SH-SY5Y (cell line): ENCODE measurements around the gene PECR.
A peak's percentile ranks its signal among the peaks of the same experiment; 100 is the strongest.

Source experiments
- GATA2 ChIP-seq: IDR thresholded peaks from 2 replicates; pipeline ENCODE4 v1.6.1; 2011; ENCODE audit warnings: mild to moderate bottlenecking, low read depth, low read length
- GATA3 ChIP-seq: IDR thresholded peaks from 2 replicates; pipeline ENCODE4 v1.6.1; 2011; ENCODE audit warnings: low read depth, mild to moderate bottlenecking, low read length, moderate library complexity

The PECR gene

DNA sequence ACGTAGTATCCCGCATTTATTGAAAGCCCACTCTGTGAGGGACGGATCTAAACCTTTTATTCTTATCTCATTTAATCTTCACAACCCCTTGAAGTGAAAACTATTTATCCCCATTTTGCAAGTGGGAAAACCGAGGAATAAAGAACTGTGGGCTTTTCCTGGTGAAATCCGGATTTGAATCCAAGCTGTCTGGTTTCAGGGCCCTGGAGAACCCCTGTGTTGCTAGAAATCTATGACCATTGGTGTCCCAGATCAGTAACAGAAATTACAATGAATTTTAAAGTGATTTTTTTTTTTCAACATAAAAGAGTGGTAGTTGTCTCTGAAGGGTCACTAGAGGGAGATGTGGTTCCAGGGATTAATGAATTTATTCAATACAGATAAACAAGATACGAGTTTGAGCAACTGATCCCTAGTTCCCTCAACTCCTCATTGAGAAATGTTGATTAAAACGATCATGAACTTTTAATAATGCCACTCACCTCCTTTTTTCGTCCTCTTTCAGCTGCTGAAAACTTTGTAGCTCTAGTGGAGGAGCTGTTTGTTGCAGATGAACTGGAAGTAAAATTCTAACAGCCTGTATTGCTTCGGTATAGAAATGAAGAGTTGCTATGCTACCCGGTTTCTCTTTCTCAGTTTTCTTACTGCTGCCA, 28.5 kb upstream of the PECR start:
- no peak; the same call in 1 of the 2 replicates for TF ChIP-seq GATA2
- TF ChIP-seq GATA3, result 0 out of 2 replicates have a peak, but pooled peaks have one; percentile 32

GRCh38 chr2:216108967-216109921, 27.6 kb upstream of the PECR start, which contains the start of gene XRCC5:
Gene XRCC5 (plus strand): TSS chr2:216109348. CDS start chr2:216109437, 89 bp downstream.
- no peak for TF ChIP-seq GATA3
- TF ChIP-seq GATA2, result peak; percentile 62; the same call in 1 of the 2 replicates

DNA sequence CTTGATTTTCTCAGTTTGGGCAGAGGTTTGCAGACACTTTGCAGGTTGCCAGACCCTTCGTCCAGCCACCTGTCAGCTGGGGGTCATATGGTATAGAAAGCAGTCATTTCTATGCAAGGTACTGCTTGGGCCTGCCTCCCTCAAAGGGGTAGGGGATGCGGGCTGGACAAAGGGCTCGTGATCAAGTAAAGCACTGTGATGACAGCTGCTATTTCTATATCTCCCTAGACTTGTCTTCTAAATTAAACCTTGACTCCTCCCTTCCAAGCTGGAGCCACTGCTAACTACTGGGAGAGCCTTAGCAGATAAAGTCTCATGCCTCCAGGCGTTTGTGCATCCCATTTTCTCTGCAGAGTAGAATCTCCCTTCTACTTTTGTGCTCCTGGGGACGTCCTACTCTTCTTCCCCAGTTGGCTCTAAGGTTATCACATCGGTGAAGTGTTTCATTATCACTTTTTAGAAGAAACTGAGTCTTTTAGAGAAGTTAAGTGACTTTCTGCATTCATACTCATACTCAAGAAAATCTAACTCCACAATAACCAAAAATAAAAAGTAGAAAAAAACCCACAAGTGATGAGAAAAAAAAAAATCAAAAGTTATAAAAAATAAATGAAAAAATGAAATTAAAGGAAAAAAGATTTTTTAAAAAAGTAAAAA, 26.8 kb upstream of the PECR start:
- TF ChIP-seq GATA2 (no peak; the same call in 1 of the 2 replicates), GATA3 (no peak)

DNA sequence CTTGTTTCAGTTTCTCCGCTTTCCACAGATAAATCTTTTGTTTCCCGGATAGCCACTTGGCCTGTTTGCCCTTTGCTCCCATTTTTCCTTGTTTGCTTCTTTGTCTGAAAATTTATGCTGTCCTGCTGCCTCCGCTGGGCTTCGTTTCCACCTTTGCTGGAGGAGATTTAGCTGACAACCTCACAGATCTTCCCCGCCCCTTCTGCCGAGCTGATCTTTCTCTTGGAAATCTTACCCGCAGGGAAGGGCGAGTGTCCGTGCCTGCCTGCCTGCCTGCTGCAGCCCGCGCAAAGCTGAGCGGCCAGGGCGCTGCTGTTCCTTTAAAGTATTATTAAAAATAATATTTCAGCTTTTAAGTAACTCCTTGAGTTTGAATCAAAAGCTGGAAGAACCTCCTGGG, 26.2 kb upstream of the PECR start:
- TF ChIP-seq GATA2 (no peak), GATA3 (no peak)

DNA sequence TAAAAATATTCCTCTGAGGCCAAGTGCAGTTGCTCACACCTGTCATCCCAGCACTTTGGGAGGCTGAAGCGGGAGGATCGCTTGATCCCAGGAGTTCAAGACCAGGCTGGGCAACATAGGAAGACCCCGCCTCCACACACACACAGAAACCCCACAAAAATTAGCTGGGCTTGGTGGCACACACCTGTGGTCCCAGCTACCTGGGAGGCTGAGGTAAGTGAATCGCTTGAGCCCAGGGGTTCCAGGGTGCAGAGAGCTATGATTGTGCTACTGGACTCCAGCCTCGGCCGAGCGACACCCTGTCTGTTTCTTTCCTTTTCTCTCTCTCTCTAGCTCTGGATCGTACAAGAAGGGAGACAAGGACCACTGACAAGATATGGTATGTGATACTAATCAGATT, 25.7 kb upstream of the PECR start:
- TF ChIP-seq GATA3 (no peak), GATA2 (no peak)

DNA sequence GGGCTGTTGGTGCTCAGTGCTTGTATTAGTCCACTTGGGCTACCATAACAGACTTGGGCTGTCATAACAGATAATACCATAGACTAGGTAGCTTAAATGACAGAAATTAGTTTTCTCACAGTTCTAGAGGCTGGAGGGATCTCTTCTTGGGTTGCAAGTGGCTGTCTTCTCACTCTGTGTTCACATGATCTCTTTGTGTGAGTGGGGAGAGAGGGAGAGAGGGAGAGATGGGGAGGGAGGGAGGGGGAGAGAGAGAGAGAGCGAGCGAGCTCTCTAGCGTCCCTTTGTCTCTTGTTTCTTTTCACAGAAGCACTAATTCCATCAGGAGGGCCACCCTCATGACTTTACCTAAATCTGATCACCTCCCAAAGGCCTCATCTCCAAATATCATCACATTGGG, 23.1 kb upstream of the PECR start:
- TF ChIP-seq GATA3 (no peak), GATA2 (no peak)

DNA sequence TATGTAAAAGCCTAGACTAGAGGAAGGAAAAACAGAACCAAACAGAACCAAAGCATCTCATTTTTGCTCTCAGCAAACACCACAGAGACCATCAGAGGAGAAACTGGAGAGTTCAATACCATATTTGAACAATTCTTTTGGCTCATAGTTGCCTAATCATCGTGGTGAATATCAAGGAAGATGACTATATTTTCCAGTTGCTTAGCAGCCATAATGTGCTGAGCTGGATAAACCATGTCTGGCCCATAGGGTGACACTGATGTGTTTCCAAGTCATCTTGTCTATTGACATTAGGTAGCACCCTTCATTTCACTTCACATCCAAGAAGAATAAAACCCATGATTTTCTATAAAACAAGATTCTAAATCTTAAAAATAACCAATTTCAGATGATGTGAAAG, 21.6 kb upstream of the PECR start:
- no peak for TF ChIP-seq GATA3
- TF ChIP-seq GATA2, result no peak

- TF ChIP-seq GATA3, result no peak
- no peak for TF ChIP-seq GATA2
These were observed 19.5 kb upstream of the PECR start for GRCh38 chr2:216101109-216101508.

DNA sequence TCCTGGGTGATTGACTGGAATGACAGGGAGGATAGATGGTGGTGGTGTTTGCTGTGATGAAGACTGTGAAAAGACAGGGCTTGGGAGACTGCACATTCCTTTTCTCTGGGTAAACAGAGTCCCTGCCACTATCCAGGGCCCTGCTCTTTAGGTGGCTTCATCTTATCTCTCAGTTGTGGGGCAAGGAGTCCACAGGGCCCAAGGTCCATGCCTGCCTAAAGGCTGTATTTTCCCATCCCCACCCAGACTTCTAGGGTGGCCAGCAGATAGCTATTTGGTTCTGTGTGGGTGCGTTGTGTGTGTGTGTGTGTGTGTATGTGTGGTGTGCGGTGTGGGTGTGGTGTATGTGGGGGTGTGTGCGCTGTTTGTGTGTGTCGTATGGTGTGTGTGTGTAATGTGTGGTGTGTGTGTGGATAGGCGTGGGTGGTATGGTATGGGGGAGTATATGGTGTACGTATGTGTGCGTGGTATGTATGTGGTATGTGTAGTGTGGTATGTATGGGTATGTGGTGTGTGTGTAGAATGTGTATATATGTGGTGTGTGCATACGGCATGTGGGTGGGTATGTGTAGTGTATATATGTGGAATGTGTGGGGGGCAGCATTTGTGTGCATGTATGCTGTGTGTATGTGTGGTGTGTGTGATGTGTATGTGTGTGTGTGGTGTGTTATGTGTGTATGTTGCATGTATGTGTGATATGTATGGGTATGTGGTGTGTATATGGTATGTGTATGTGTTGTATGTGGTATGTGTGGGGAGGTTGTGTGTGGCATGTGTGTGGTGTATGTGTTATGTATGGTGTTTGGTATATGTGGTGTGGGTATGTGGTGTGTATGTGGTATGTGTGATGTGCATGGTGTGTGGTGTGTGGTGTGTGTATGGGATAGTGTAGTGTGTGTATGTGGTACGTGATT, 17.1 kb upstream of the PECR start:
- TF ChIP-seq GATA3 (no peak), GATA2 (no peak)

DNA sequence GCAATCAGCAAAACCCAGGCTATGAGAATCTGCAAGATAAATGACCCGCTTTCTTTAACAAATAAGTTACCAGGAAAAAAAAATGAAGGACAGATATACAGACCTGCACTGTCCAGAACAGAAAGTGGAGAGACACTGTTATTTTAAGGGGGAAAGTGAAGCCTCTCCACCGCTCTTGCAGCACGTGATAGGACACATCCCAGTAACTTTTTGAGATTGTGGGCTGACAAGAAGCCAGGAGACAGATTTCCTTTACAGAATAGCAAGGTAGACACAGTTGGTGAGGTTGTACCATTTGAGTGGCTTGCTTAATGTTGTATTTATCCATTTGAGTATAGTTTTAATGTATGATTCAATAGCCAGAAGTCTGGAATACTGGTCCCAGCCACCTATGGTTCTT, 13.1 kb upstream of the PECR start:
- no peak for TF ChIP-seq GATA2
- TF ChIP-seq GATA3, result no peak

DNA sequence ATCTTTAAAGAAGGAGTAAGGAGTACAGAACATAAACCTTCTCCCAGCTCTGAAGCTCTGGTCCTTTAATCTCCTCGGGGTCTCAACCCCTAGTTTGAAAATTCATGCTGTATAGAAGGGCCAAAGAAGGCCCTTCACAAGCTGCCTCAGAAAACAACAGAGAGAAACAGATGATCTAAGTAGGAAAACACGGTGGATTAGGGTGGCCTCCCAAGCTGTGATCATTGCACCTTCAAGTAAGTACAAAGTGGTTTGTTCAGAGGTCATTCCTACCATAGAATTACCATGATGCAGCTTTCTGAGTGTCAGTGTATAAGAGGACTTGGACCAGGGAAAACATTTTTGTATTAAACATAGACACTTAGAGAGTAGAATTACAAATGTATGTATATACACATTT, 11.0 kb upstream of the PECR start:
- TF ChIP-seq GATA2, result no peak
- TF ChIP-seq GATA3, result no peak

DNA sequence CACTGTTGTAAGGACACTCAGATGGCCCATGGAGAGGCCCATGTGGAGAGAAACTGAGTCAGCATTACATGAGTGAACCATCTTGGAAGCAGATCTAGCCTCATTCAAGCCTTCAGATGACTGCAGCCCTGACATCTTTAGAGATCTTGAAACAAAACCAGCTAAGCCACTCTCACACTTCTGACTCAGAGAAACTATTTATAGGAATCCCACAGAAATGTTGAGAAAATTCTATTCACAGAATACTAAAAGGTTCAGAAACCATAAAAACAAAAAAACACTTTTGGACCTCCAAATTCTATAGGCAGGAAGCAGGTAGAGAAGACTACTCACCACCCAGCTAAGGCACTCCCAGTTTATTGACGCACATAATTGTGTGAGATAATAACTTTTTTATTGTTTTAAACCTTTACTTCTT, 8.8 kb upstream of the PECR start:
- no peak for TF ChIP-seq GATA3
- TF ChIP-seq GATA2, result no peak

GRCh38 chr2:216086207-216086893, 4.7 kb upstream of the PECR start:
- TF ChIP-seq GATA3, result no peak
- TF ChIP-seq GATA2, result no peak
